GM18907 (cell line): ENCODE results near the gene FAAH.

Experiments
- ATAC-seq: cut with Tn5 transposase; IDR thresholded peaks from one replicate; pipeline ENCODE4 v1.9.1; 2021; ENCODE audit warnings: mild to moderate bottlenecking, moderate library complexity; ENCODE audit not compliant: unreplicated experiment

Gene FAAH

GRCh38 chr1:46421739-46422138 lies 27.6 kb downstream of the FAAH start:
- no peak for ATAC-seq

- ATAC-seq = no peak
Measured at GRCh38 chr1:46422261-46422871, 28.2 kb downstream of the FAAH start.

- no peak for ATAC-seq
Measured at GRCh38 chr1:46423574-46424240, 29.6 kb downstream of the FAAH start.

GRCh38 chr1:46424730-46425129 lies 30.6 kb downstream of the FAAH start:
- ATAC-seq = no peak

- ATAC-seq = no peak
Measured at GRCh38 chr1:46425726-46426125, 31.6 kb downstream of the FAAH start.

- ATAC-seq = no peak
Measured at GRCh38 chr1:46427541-46427940, 33.4 kb downstream of the FAAH start.

- no peak for ATAC-seq
Measured at GRCh38 chr1:46429436-46429835, 35.3 kb downstream of the FAAH start.

- no peak for ATAC-seq
Measured at GRCh38 chr1:46431695-46432094, 37.6 kb downstream of the FAAH start.

- no peak for ATAC-seq
Measured at GRCh38 chr1:46432781-46433327, 38.7 kb downstream of the FAAH start.

- no peak for ATAC-seq
Measured at GRCh38 chr1:46434358-46434757, 40.2 kb downstream of the FAAH start.

GRCh38 chr1:46436844-46437243 lies 42.7 kb downstream of the FAAH start:
- no peak for ATAC-seq

GRCh38 chr1:46437723-46438122 lies 43.6 kb downstream of the FAAH start:
- ATAC-seq = no peak

- ATAC-seq = no peak
Measured at GRCh38 chr1:46438346-46438745, 44.2 kb downstream of the FAAH start.

- ATAC-seq = no peak
Measured at GRCh38 chr1:46440478-46440877, 46.4 kb downstream of the FAAH start.

- ATAC-seq = peak; percentile 73
Measured at GRCh38 chr1:46442317-46443161, 48.4 kb downstream of the FAAH start.

GRCh38 chr1:46444466-46444865 lies 50.3 kb downstream of the FAAH start:
- ATAC-seq = no peak

- no peak for ATAC-seq
Measured at GRCh38 chr1:46445773-46446256, 51.7 kb downstream of the FAAH start.

GRCh38 chr1:46446646-46447498 lies 52.8 kb downstream of the FAAH start:
- peak; percentile 38 for ATAC-seq

GRCh38 chr1:46447499-46448108 lies 53.5 kb downstream of the FAAH start:
- no peak for ATAC-seq
